ENCODE data around the gene ALK.

DNA sequence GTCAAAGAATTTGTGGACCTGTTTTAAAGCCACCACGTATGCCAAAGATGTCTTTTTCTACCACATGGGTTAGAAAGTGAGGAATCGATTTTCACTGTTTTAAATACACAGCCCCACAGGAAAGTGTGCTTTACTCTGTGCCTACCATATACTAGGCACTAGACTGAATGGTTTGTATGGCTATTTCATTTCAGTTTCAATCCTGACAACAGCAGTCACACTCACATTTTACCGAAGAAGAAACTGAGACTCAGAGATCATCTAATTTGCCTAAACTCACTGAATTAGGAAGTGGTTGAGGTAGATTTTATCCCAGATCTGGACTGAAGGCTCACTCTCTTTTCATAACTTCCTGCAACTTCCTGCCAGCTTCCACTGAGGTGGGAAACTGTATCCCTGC is 176.4 kb downstream of the ALK start:
- TF ChIP-seq, protein P1, sequence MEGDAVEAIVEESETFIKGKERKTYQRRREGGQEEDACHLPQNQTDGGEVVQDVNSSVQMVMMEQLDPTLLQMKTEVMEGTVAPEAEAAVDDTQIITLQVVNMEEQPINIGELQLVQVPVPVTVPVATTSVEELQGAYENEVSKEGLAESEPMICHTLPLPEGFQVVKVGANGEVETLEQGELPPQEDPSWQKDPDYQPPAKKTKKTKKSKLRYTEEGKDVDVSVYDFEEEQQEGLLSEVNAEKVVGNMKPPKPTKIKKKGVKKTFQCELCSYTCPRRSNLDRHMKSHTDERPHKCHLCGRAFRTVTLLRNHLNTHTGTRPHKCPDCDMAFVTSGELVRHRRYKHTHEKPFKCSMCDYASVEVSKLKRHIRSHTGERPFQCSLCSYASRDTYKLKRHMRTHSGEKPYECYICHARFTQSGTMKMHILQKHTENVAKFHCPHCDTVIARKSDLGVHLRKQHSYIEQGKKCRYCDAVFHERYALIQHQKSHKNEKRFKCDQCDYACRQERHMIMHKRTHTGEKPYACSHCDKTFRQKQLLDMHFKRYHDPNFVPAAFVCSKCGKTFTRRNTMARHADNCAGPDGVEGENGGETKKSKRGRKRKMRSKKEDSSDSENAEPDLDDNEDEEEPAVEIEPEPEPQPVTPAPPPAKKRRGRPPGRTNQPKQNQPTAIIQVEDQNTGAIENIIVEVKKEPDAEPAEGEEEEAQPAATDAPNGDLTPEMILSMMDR (IDR thresholded peaks at IDR 0.05): no peak
- no peak for TF ChIP-seq POLR2A (IDR thresholded peaks at IDR 0.05)
